ENCODE data around the gene ACYP1.
"Not testable (repeated sequence)": the region's sequence is repeated elsewhere in the genome, so short reads cannot be mapped to it uniquely, and the experiment has no call there.

Gene ACYP1

GRCh38 chr14:75068294-75069120 lies 4.7 kb upstream of the ACYP1 start:
- peak; percentile 3 for DNase-seq (ENCODE audit: low read depth)

GRCh38 chr14:75067765-75068164 lies 3.9 kb upstream of the ACYP1 start:
- not testable (repeated sequence) for DNase-seq (ENCODE audit: low read depth)

- no peak for DNase-seq (ENCODE audit: low read depth)
Observed at GRCh38 chr14:75067212-75067611, 3.4 kb upstream of the ACYP1 start.

- no peak for DNase-seq (ENCODE audit: low read depth)
Observed at GRCh38 chr14:75066691-75067090, 2.9 kb upstream of the ACYP1 start.

- DNase-seq (ENCODE audit: low read depth) = no peak
Observed at GRCh38 chr14:75064205-75064567, 362 bp upstream of the ACYP1 start.

- DNase-seq (ENCODE audit: low read depth) = no peak
Observed at GRCh38 chr14:75063013-75063412, 811 bp downstream of the ACYP1 start.

- no peak for DNase-seq (ENCODE audit: low read depth)
Observed at GRCh38 chr14:75060420-75060819, 3.4 kb downstream of the ACYP1 start.

GRCh38 chr14:75059642-75060041 lies 4.2 kb downstream of the ACYP1 start:
- peak; percentile 36 for DNase-seq (ENCODE audit: low read depth)

- DNase-seq (ENCODE audit: low read depth) = no peak
Observed at GRCh38 chr14:75054421-75054820, 9.4 kb downstream of the ACYP1 start.

- DNase-seq (ENCODE audit: low read depth) = no peak
Observed at GRCh38 chr14:75053396-75054291, 10.2 kb downstream of the ACYP1 start.

GRCh38 chr14:75051556-75051899 lies 12.3 kb downstream of the ACYP1 start:
- no peak for DNase-seq (ENCODE audit: low read depth)

GRCh38 chr14:75050852-75051555 lies 12.8 kb downstream of the ACYP1 start, which contains the start of gene MLH3:
MLH3 (minus strand) TSS chr14:75051467; CDS start chr14:75049655, 1,812 bp downstream.
- DNase-seq (ENCODE audit: low read depth) = peak; percentile 66

- peak; percentile 80 for DNase-seq (ENCODE audit: low read depth)
Observed at GRCh38 chr14:75049731-75050201, 14.1 kb downstream of the ACYP1 start.

- no peak for DNase-seq (ENCODE audit: low read depth)
Observed at GRCh38 chr14:75049136-75049535, 14.7 kb downstream of the ACYP1 start.

GRCh38 chr14:75048101-75048500 lies 15.7 kb downstream of the ACYP1 start:
- DNase-seq (ENCODE audit: low read depth) = no peak

GRCh38 chr14:75047506-75047905 lies 16.3 kb downstream of the ACYP1 start:
- DNase-seq (ENCODE audit: low read depth) = no peak

- DNase-seq (ENCODE audit: low read depth) = peak; percentile 68
Observed at GRCh38 chr14:75046899-75047298, 16.9 kb downstream of the ACYP1 start.

GRCh38 chr14:75046275-75046674 lies 17.5 kb downstream of the ACYP1 start:
- no peak for DNase-seq (ENCODE audit: low read depth)

GRCh38 chr14:75044752-75045151 lies 19.1 kb downstream of the ACYP1 start:
- DNase-seq (ENCODE audit: low read depth) = no peak

GRCh38 chr14:75044322-75044721 lies 19.5 kb downstream of the ACYP1 start:
- DNase-seq (ENCODE audit: low read depth) = peak; percentile 86

GRCh38 chr14:75042035-75042434 lies 21.8 kb downstream of the ACYP1 start:
- DNase-seq (ENCODE audit: low read depth) = no peak

GRCh38 chr14:75041613-75042012 lies 22.2 kb downstream of the ACYP1 start:
- DNase-seq (ENCODE audit: low read depth) = peak; percentile 41

All from amniotic epithelial cell (primary cell).